Measurements from ENCODE around the gene SLC9A7. TPM values are rescaled to one million over a fixed set of nuclear protein-coding genes. Genes with fewer than 3 reads are reported as not detected.

Gene SLC9A7
- total RNA-seq, 2 donors from 2014 or later, result 6.5 to 7.5 TPM

GRCh38 chrX:46620505-46620904 is 138.4 kb downstream of the SLC9A7 start:
- Histone ChIP-seq H3K27ac (no peak overlapping the region), H3K4me1 (no peaks in the 10 kb centered on the region), H3K27me3 (no peaks in the 10 kb centered on the region), H3K4me3 (no peak overlapping the region), H3K9me3 (peaks cover 0 to 18% of the 10 kb centered on the region in 2 donors), H3K36me3 (no peaks in the 10 kb centered on the region)
- DNase-seq (ENCODE audit: low spot score), result no peak
- TF ChIP-seq, protein P1, sequence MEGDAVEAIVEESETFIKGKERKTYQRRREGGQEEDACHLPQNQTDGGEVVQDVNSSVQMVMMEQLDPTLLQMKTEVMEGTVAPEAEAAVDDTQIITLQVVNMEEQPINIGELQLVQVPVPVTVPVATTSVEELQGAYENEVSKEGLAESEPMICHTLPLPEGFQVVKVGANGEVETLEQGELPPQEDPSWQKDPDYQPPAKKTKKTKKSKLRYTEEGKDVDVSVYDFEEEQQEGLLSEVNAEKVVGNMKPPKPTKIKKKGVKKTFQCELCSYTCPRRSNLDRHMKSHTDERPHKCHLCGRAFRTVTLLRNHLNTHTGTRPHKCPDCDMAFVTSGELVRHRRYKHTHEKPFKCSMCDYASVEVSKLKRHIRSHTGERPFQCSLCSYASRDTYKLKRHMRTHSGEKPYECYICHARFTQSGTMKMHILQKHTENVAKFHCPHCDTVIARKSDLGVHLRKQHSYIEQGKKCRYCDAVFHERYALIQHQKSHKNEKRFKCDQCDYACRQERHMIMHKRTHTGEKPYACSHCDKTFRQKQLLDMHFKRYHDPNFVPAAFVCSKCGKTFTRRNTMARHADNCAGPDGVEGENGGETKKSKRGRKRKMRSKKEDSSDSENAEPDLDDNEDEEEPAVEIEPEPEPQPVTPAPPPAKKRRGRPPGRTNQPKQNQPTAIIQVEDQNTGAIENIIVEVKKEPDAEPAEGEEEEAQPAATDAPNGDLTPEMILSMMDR (IDR thresholded peaks at IDR 0.05), result no peak

- no peaks in the 10 kb centered on the region for H3K4me1 ChIP-seq
- DNase-seq (ENCODE audit: low spot score), result no peak
- H3K27ac ChIP-seq, result no peak overlapping the region
- peaks cover 0 to 18% of the 10 kb centered on the region in 2 donors for H3K9me3 ChIP-seq
- TF ChIP-seq, protein P1 (IDR thresholded peaks at IDR 0.05), result no peak
- no peak overlapping the region for H3K4me3 ChIP-seq
- no peaks in the 10 kb centered on the region for H3K36me3 ChIP-seq
- no peaks in the 10 kb centered on the region for H3K27me3 ChIP-seq
These were observed 140.0 kb downstream of the SLC9A7 start for GRCh38 chrX:46618947-46619346.

GRCh38 chrX:46617906-46618305 is 141.0 kb downstream of the SLC9A7 start:
- H3K9me3 ChIP-seq, result peaks cover 0 to 18% of the 10 kb centered on the region in 2 donors
- no peak overlapping the region for H3K4me3 ChIP-seq
- no peaks in the 10 kb centered on the region for H3K27me3 ChIP-seq
- no peaks in the 10 kb centered on the region for H3K4me1 ChIP-seq
- no peak overlapping the region for H3K27ac ChIP-seq
- TF ChIP-seq, protein P1 (IDR thresholded peaks at IDR 0.05), result no peak
- DNase-seq (ENCODE audit: low spot score), result no peak
- H3K36me3 ChIP-seq, result no peaks in the 10 kb centered on the region

DNA sequence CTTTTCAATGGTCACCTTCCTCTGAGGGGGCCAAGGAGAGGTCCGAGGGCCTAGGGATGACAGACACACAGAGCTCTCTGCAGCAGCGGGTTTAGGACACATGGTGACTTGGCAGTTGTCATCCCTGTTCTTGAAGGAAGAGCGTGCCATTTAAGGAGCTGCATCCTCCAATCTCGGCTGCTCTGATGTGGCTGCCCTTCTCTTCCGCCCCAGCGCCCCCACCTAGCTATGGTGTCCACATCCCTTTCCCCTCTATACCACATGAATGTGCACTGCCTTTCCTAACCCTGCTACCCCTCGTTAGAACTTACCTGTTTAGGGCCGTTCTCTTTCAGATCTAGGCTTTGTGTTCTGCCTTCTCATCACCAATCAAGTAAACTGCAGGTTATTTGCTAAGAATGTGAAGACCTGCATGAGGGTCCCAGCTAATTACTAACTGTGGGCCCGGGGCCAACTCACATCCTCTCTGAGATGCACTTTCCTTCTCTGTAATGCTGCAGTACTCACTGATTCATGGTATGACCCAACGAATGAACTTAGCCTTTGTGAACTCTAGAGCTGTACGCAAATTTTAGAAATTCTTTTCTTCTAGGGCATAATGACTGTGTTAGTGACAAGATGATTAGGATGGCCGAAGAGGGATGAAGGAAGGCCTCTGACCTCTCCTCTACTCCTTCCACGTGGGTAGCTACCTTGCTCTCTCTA is 147.1 kb downstream of the SLC9A7 start:
- no peaks in the 10 kb centered on the region for H3K4me1 ChIP-seq
- no peaks in the 10 kb centered on the region for H3K27me3 ChIP-seq
- H3K27ac ChIP-seq, result no peak overlapping the region
- TF ChIP-seq, protein P1 (IDR thresholded peaks at IDR 0.05), result no peak
- DNase-seq (ENCODE audit: low spot score), result no peak
- no peaks in the 10 kb centered on the region for H3K36me3 ChIP-seq
- H3K4me3 ChIP-seq, result no peak overlapping the region
- H3K9me3 ChIP-seq, result no peaks in the 10 kb centered on the region

GRCh38 chrX:46610070-46610658 is 148.8 kb downstream of the SLC9A7 start:
- H3K27ac ChIP-seq, result no peak overlapping the region
- H3K4me1 ChIP-seq, result no peaks in the 10 kb centered on the region
- H3K36me3 ChIP-seq, result no peaks in the 10 kb centered on the region
- TF ChIP-seq, protein P1 (IDR thresholded peaks at IDR 0.05), result no peak
- DNase-seq (ENCODE audit: low spot score), result no peak
- no peaks in the 10 kb centered on the region for H3K27me3 ChIP-seq
- no peak overlapping the region for H3K4me3 ChIP-seq
- H3K9me3 ChIP-seq, result no peaks in the 10 kb centered on the region
